Breast epithelium (tissue), 4 donors: Measurements from ENCODE around the gene TLDC2. TPM values are rescaled to one million over a fixed set of nuclear protein-coding genes. Genes with fewer than 3 reads are reported as not detected.
A peak's percentile ranks its signal among the peaks of the same experiment; 100 is the strongest.

Experiments used
- DNase-seq, 2 donors: peaks; one replicate each; pipeline ENCODE4 v3.0.0-alpha.2; 2019; ENCODE audit warnings: low spot score in 2 of 2
- H3K27ac ChIP-seq, 2 donors: fragments of 200-600 bp; sonication (generic) in 1 of 2; one replicate each; pipeline ENCODE4 v1.5.1; 2016 to 2019; ENCODE audit warnings: mild to moderate bottlenecking in 1 of 2
- H3K27me3 ChIP-seq, 2 donors: fragments of 200-600 bp; sonication (generic) in 1 of 2; one replicate each; pipeline versions ENCODE4 v1.5.1 to v1.6.0; 2017 to 2019; ENCODE audit warnings: control low read depth in 1 of 2, mild to moderate bottlenecking in 1 of 2
- H3K36me3 ChIP-seq: fragments of 200-600 bp; one replicate; pipeline ENCODE4 v1.5.1; 2019
- H3K4me1 ChIP-seq, 2 donors: fragments of 200-600 bp; sonication (generic); one replicate each; pipeline ENCODE4 v1.5.1; 2016 to 2019; ENCODE audit warnings: control low read depth in 1 of 2
- H3K4me3 ChIP-seq, 3 donors: fragments of 200-600 bp; sonication (generic); 1 replicate in 2 of 3; 2 replicates in 1 of 3; pipeline ENCODE4 v1.5.1; 2016 to 2019; ENCODE audit warnings: mild to moderate bottlenecking in 3 of 3, moderate library complexity in 2 of 3
- H3K9me3 ChIP-seq, 2 donors: fragments of 200-600 bp; sonication (generic) in 1 of 2; one replicate each; pipeline ENCODE4 v1.5.1; 2016 to 2019; ENCODE audit warnings: control low read depth in 1 of 2
- POLR2A ChIP-seq: fragments of 450-650 bp; IDR thresholded peaks from one replicate; pipeline ENCODE4 v1.6.1; 2016; ENCODE audit warnings: antibody characterized with exemption, mild to moderate bottlenecking, moderate library complexity
- POLR2AphosphoS5 ChIP-seq, 3 donors: sonication (generic); formaldehyde crosslinking; IDR thresholded peaks; one replicate each; pipeline ENCODE4 v1.6.1; 2017; ENCODE audit warnings: antibody characterized with exemption in 3 of 3
- intact Hi-C: fragments of 100-400 bp; cut with DNase I; formaldehyde crosslinking; loops from one replicate; pipeline ENCODE4 v1.15.1; 2023; ENCODE audit warnings: low total_unique reads
- total RNA-seq, 3 donors: library from RNA; depleted of rRNA; stranded (reverse); fragments of >200 nt; gene quantifications; one replicate each; pipeline ENCODE4 v1.1.0, GENCODE V29; 2016
- TF ChIP-seq, protein P1 (sequence below), 3 donors: fragments of 450-650 bp; IDR thresholded peaks; one replicate each; pipeline ENCODE4 v1.5.1; 2016 to 2017; ENCODE audit warnings: antibody characterized with exemption in 3 of 3, mild to moderate bottlenecking in 3 of 3, moderate library complexity in 3 of 3

Gene TLDC2
- total RNA-seq, 3 donors from 2014 or later = 1.1 TPM; not detected in 2

DNA sequence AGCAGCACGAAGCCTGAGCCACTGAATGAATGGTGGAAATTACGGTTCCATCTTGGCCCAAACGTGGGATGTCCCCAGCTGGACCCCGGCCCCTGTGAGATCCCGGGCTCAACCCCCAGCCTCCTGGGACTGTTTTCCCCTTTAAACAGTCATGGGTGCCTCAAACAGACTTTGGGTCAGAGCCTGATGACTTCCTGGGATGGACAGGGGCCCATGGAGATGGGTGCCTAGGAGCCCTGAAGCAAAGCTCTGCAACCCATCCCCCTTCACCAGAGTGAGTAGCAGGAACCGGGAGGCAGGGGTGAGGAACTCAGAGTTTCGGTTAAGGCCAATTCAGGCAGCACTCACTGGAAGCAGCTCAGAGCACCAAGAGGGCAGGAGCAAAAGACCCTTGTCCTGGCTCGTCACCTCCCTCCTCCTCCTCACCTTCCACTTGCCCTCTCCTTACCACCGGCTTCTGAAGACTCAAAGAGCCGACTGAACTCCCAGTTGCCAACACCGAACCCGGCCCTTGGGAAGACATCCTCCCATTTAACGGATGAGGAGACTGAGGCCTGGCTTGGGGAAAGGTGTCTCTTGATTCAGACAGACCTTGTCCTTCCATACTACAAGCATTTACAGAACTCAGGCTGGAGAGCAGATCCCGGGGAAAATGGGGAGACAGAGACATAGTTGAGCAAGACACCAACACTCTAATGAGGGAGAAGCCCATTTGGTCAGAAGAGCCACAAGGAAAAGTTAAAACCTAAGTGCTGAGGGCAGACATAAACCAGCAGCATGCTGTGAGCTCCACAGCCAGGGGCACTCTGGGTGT is 14.9 kb upstream of the TLDC2 start:
- Histone ChIP-seq H3K4me1 (peaks cover 11 to 18% of the 10 kb centered on the region in 2 donors), H3K27ac (peak overlapping the region; percentile 91 to 97), H3K27me3 (no peaks in the 10 kb centered on the region)

DNA sequence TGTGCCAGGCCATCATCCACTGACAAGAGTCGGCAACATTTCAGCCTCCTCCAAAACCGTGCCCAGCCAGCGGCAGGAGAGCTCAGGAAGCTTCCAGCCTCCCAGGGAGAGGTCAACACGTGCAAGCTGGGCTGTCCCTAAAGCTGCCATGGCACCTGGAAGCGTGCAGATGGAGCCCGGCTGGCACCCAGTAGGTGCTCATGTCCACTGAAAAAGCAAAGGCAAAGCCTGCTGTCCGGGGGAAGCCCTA is 14.4 kb upstream of the TLDC2 start:
- Histone ChIP-seq H3K27ac (peak overlapping the region; percentile 91 to 97), H3K9me3 (no peaks in the 10 kb centered on the region), H3K4me3 (peak overlapping the region; percentile 52 to 96 (median 71)), H3K36me3 (no peaks in the 10 kb centered on the region), H3K27me3 (no peaks in the 10 kb centered on the region), H3K4me1 (peaks cover 7 to 13% of the 10 kb centered on the region in 2 donors)
- DNase-seq = no peak
- intact Hi-C loops = no loop called here
- TF ChIP-seq, protein P1, sequence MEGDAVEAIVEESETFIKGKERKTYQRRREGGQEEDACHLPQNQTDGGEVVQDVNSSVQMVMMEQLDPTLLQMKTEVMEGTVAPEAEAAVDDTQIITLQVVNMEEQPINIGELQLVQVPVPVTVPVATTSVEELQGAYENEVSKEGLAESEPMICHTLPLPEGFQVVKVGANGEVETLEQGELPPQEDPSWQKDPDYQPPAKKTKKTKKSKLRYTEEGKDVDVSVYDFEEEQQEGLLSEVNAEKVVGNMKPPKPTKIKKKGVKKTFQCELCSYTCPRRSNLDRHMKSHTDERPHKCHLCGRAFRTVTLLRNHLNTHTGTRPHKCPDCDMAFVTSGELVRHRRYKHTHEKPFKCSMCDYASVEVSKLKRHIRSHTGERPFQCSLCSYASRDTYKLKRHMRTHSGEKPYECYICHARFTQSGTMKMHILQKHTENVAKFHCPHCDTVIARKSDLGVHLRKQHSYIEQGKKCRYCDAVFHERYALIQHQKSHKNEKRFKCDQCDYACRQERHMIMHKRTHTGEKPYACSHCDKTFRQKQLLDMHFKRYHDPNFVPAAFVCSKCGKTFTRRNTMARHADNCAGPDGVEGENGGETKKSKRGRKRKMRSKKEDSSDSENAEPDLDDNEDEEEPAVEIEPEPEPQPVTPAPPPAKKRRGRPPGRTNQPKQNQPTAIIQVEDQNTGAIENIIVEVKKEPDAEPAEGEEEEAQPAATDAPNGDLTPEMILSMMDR (IDR thresholded peaks at IDR 0.05) = no peak
- TF ChIP-seq POLR2A = no peak
- no peak for TF ChIP-seq POLR2AphosphoS5 (IDR thresholded peaks at IDR 0.05)

More for the DNA sequence above, 14.9 kb upstream of the TLDC2 start:
- Histone ChIP-seq H3K9me3 (no peaks in the 10 kb centered on the region), H3K4me3 (peak overlapping the region; percentile 52 to 96 (median 71)), H3K36me3 (no peaks in the 10 kb centered on the region)
- no peak for DNase-seq
- TF ChIP-seq POLR2AphosphoS5 (IDR thresholded peaks at IDR 0.05) = no peak
- TF ChIP-seq, protein P1 (IDR thresholded peaks at IDR 0.05) = no peak
- no peak for TF ChIP-seq POLR2A
- intact Hi-C loops = no loop called here

DNA sequence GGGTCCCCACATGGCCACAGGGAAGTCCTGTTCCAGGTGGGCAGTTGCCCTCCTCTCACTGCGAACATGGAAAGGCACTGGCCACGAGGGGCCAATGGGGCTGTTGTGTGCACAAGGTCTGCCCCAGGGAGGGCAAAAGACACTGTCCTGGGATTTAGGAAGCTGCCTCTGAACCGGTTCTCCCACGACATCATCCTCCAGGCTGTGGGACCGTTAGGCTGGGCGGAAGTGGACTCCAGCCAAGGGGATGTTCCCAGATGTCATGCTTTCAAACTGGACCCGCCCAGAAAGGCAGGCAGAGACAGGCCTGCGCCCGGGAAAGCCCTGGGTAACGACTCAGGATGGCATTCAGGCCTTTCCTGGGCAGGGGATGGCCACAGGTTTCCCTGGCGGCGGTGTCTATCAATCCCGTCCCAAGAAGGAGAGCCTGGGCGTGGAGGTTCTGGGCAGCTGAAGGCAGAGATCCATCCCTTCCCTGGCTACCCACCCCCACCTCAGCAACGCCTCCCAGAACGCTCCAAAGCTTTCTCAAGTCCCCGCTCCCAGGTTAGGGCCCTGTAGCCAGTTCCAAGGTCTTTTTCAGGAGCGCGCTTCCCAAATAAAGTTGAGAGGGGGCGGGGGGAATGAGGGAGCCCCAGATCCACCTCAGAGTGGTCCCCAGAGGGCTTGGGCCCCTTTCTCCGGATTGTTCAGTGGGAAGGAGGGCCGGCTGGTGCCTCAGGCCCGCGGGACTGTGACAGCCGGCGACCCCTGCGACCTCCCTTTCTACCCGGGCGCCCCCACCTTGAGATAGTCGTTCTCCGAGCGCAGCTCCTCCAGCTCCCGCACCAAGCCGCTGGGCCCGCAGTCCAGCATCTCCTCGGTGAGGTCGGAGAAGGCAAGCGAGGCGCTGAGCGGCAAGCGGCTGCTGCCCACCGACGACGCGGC is 13.8 kb upstream of the TLDC2 start:
- Histone ChIP-seq H3K4me3 (peak overlapping the region; percentile 52 to 96 (median 71)), H3K27ac (peak overlapping the region; percentile 91 to 97), H3K27me3 (no peaks in the 10 kb centered on the region), H3K36me3 (no peaks in the 10 kb centered on the region), H3K9me3 (no peaks in the 10 kb centered on the region), H3K4me1 (peaks cover 7% of the 10 kb centered on the region in 2 donors)
- intact Hi-C loops = no loop called here
- peak; percentile 95 for DNase-seq
- peak; percentile 71 to 83 (median 77) for TF ChIP-seq POLR2AphosphoS5 (IDR thresholded peaks at IDR 0.05)
- TF ChIP-seq, protein P1 (IDR thresholded peaks at IDR 0.05) = no peak

DNA sequence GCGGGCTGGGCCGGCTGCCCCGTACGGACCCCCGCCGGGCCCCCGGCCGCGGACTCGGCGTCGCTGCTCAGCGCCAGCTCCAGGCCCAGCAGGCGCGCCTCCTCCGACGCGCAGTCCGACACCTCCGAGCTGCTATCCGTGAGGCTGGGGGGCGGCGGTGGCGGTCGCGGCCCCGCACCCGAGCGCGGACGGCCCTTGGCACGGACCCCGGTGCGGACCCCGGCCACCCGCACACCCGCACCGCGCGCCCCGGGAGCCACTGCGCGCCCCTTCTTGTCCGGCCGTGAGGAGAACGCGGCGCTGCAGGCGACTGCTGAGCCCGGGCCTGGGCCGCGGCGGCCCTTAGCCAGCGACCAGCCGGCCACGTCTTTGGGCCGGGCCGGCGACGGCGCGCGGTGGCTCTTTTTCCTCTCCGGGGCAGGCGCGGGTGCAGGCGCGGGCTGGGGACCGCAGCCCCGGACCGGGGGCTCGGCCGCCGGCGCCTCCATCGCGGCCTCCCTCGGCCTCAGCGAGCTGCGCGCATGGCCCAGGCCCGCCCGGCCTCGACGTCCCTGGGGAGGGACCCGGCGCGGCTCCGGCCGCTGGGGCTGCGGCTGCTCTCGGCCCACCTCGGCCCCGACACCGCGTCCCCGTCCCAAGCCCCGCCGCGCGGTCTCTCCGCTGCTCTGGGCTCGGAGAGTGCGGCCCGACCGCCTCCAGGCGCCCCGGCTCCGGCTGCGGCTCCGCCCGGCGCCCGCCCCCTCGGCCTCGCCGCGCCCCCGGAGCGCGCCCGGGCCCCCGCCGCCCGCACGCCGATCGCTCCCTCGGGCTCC is 12.9 kb upstream of the TLDC2 start:
- H3K9me3 ChIP-seq = no peaks in the 10 kb centered on the region
- intact Hi-C loops = no loop called here
- DNase-seq = no peak
- peaks cover 7% of the 10 kb centered on the region in 2 donors for H3K4me1 ChIP-seq
- H3K27me3 ChIP-seq = no peaks in the 10 kb centered on the region
- H3K4me3 ChIP-seq = peak overlapping the region; percentile 52 to 96 (median 71)
- TF ChIP-seq, protein P1 (IDR thresholded peaks at IDR 0.05) = no peak
- TF ChIP-seq POLR2AphosphoS5 (IDR thresholded peaks at IDR 0.05) (no peak), POLR2A (no peak)
- H3K27ac ChIP-seq = peak overlapping the region; percentile 91 to 97
- no peaks in the 10 kb centered on the region for H3K36me3 ChIP-seq
